Progenitor cell of endocrine pancreas (in vitro differentiated cells): ENCODE measurements around the gene TMEM267. TPM values are rescaled to one million over a fixed set of nuclear protein-coding genes. Genes with fewer than 3 reads are reported as not detected.
"Not testable (repeated sequence)": the region's sequence is repeated elsewhere in the genome, so short reads cannot be mapped to it uniquely, and the experiment has no call there.

Source experiments
- DNase-seq: peaks from one replicate; pipeline ENCODE4 v3.0.0; 2021; ENCODE audit warnings: low spot score; ENCODE audit not compliant: unreplicated experiment
- H3K27ac Mint-ChIP-seq: 2 replicates; pipeline ENCODE4 v1.8.0; 2021; ENCODE audit warnings: mild to moderate bottlenecking, moderate library complexity, mixed read lengths
- H3K27me3 Mint-ChIP-seq: 2 replicates; pipeline ENCODE4 v1.8.0; 2021; ENCODE audit warnings: mixed read lengths
- H3K36me3 Mint-ChIP-seq: 2 replicates; pipeline ENCODE4 v1.8.0; 2022; ENCODE audit warnings: mixed read lengths; ENCODE audit not compliant: insufficient read depth
- H3K4me1 Mint-ChIP-seq: 2 replicates; pipeline ENCODE4 v1.8.0; 2021; ENCODE audit warnings: low read depth, mixed read lengths
- H3K4me3 Mint-ChIP-seq: 2 replicates; pipeline ENCODE4 v1.8.0; 2021; ENCODE audit warnings: low read depth, mild to moderate bottlenecking, moderate library complexity, mixed read lengths
- H3K9me3 Mint-ChIP-seq: 2 replicates; pipeline ENCODE4 v1.8.0; 2021; ENCODE audit warnings: low read depth, mixed read lengths
- CTCF ChIP-seq: fragments of 200-600 bp; sonication (generic); IDR thresholded peaks from one replicate; pipeline ENCODE4 v1.5.0; 2021; ENCODE audit warnings: antibody characterized with exemption, mild to moderate bottlenecking; ENCODE audit not compliant: unreplicated experiment
- total RNA-seq: library from RNA; stranded (reverse); gene quantifications from 2 replicates; pipeline ENCODE4 v1.2.1, GENCODE V29; 2021

The TMEM267 gene
- total RNA-seq, 1 donor from 2014 or later: 8.6 TPM

GRCh38 chr5:43482490-43483297, 971 bp downstream of the TMEM267 start:
- peak overlapping the region; percentile 84 for H3K4me3 Mint-ChIP-seq
- H3K9me3 Mint-ChIP-seq: no peaks in the 10 kb centered on the region
- H3K27ac Mint-ChIP-seq: peak overlapping the region; percentile 98
- no peaks in the 10 kb centered on the region for H3K36me3 Mint-ChIP-seq
- H3K4me1 Mint-ChIP-seq: peaks cover 9% of the 10 kb centered on the region
- no peak for DNase-seq
- no peaks in the 10 kb centered on the region for H3K27me3 Mint-ChIP-seq
- TF ChIP-seq CTCF: no peak

- peaks cover 2% of the 10 kb centered on the region for H3K4me1 Mint-ChIP-seq
- H3K36me3 Mint-ChIP-seq: peaks cover 51% of the 10 kb centered on the region
- TF ChIP-seq CTCF: no peak
- H3K9me3 Mint-ChIP-seq: peaks cover 43% of the 10 kb centered on the region
- DNase-seq: no peak
- no peak overlapping the region for H3K27ac Mint-ChIP-seq
- no peak overlapping the region for H3K4me3 Mint-ChIP-seq
- no peaks in the 10 kb centered on the region for H3K27me3 Mint-ChIP-seq
Measured at GRCh38 chr5:43469671-43470391, 13.8 kb downstream of the TMEM267 start.

- Mint-ChIP-seq H3K27me3 (no peaks in the 10 kb centered on the region), H3K4me1 (peaks cover 2% of the 10 kb centered on the region), H3K36me3 (peaks cover 44% of the 10 kb centered on the region), H3K4me3 (no peak overlapping the region), H3K9me3 (peaks cover 37% of the 10 kb centered on the region), H3K27ac (no peak overlapping the region)
- no peak for TF ChIP-seq CTCF
- no peak for DNase-seq
Measured at GRCh38 chr5:43467100-43467499, 16.6 kb downstream of the TMEM267 start.

- H3K36me3 Mint-ChIP-seq: peaks cover 30% of the 10 kb centered on the region
- DNase-seq, H3K27me3 Mint-ChIP-seq, H3K4me3 Mint-ChIP-seq, H3K27ac Mint-ChIP-seq, H3K4me1 Mint-ChIP-seq: not testable (repeated sequence)
- peaks cover 25% of the 10 kb centered on the region for H3K9me3 Mint-ChIP-seq
Measured at GRCh38 chr5:43465455-43465854, 18.2 kb downstream of the TMEM267 start.

- H3K4me3 Mint-ChIP-seq: no peak overlapping the region
- H3K27ac Mint-ChIP-seq: no peak overlapping the region
- H3K4me1 Mint-ChIP-seq: no peaks in the 10 kb centered on the region
- no peaks in the 10 kb centered on the region for H3K27me3 Mint-ChIP-seq
- H3K9me3 Mint-ChIP-seq: peaks cover 25% of the 10 kb centered on the region
- H3K36me3 Mint-ChIP-seq: peaks cover 28% of the 10 kb centered on the region
- DNase-seq: no peak
- no peak for TF ChIP-seq CTCF
Measured at GRCh38 chr5:43461066-43461465, 22.6 kb downstream of the TMEM267 start.
